CD4-positive, alpha-beta T cell treated with Interleukin-15 for 4 hours (primary cell): ENCODE measurements around the gene RIPPLY3.
A peak's percentile ranks its signal among the peaks of the same experiment; 100 is the strongest.
"Not testable (repeated sequence)": the region's sequence is repeated elsewhere in the genome, so short reads cannot be mapped to it uniquely, and the experiment has no call there.

ENCODE experiments used
- DNase-seq: peaks from one replicate; pipeline ENCODE4 v3.0.0-alpha.2; 2020; ENCODE audit warnings: low spot score

RIPPLY3 gene

DNA sequence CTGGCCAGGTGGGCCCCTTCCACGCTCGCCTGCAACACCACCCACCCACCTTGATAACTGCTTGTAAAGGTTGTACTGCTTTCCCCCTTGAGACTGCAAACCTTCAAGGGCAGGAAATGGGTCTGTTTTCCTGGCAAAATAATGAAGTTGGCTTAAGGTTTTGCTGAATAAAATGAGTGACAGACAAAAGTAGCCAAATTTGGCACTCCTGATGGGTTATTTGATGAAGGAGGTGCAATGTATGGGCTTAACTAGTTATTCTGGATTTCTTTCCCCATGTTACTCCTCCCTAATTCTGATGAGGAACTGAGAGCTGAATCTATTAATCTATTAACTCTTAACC, 25.5 kb upstream of the RIPPLY3 start:
- DNase-seq: no peak

- DNase-seq: no peak
Observed at GRCh38 chr21:36981977-36982700, 24.4 kb upstream of the RIPPLY3 start.

- peak; percentile 25 for DNase-seq
Observed at GRCh38 chr21:36985751-36986594, 20.5 kb upstream of the RIPPLY3 start.

DNA sequence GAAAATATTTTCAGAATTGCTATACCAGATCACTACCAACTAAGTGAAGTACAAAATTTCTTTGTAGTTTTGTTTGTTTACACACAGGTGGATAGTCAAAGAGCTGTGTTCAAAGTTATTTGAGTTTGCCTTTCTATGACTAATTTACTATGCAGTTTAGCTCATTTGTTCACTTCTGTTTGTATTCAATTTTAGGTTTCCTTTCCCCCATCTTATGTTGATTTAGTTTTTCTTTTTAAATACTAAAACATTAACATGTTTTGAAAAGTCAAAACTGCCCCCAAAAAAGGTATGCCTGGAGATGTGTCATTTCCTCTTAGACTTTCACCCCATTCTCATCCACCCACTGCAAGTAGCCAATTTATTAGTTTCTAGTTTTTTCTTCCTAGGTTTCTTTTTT, 18.7 kb upstream of the RIPPLY3 start:
- DNase-seq: no peak

- no peak for DNase-seq
Observed at GRCh38 chr21:36988536-36988935, 18.0 kb upstream of the RIPPLY3 start.

DNA sequence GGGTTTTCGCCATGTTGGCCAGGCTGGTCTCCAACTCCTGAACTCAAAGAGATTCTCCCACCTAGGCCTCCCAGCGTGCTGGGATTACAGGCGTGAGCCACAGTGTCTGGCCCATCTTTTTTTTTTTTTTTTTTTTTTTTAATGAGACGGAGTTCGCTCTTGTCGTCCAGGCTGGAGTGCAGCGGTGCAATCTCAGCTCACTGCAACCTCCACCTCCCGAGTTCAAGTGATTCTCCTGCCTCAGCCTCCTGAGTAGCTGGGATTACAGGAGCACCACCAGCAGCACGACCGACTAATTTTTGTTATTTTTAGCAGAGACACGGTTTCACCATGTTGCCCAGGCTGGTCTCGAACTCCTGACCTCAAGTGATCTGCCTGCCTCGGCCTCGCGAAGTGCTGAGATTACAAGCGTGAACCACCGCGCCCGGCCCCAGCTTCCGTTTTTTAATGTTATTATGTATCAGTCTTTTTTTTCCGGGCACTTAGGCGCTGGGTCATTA, 17.3 kb upstream of the RIPPLY3 start:
- not testable (repeated sequence) for DNase-seq

GRCh38 chr21:36989699-36990507, 16.6 kb upstream of the RIPPLY3 start:
- peak; percentile 86 for DNase-seq

GRCh38 chr21:36990508-36991205, 15.8 kb upstream of the RIPPLY3 start:
- no peak for DNase-seq

DNA sequence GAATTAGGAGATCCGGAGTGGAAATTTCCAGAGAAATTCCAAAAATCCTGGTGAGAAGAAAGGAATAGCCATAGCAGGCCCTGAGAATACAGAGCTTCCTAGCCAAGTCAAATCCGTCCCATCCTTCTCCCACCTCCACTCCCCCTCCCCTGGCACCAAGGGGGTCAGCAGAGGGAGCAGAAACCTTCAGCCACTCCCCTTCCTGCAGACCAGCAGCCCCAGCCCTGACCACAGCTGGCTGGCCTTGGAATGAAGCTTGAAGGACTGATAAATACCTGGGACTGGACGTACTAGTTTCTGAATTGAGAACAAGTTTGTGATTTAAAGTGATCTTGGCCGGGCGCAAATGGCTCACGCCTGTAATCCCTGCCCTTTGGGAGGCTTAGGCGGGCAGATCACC, 13.8 kb upstream of the RIPPLY3 start:
- DNase-seq: no peak

DNA sequence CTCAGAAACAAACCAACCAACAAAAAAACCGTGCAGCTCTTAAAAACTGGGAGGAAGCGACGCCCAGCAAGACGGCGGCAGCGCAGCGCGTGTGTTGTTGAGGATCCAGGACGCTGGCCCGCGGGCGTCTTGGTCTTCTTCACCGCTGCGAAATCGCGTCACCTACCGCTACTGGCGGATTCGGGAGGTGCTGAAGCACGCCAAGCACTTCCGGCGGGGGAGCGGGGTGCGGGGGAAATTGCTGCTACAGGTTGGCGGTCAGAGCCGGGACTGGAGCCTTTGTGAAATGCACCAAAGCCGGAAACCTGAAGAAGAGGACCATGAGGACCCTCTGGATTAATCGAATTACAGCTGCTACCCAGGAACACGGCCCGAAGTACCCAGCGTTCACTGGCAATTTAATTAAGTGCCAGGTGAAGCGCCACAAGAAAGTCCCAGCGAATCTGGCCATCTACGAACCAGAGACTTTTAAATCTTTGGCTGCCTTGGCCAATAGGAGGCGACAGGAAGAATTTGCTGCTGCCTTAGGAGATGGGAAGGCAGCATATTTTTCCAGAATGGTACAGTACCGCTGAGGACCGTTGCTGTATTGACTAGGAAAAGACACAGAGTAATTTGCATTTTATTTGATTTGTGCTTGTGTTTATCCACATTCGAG, 11.9 kb upstream of the RIPPLY3 start:
- DNase-seq: peak; percentile 13

GRCh38 chr21:36995285-36995684, 11.2 kb upstream of the RIPPLY3 start:
- not testable (repeated sequence) for DNase-seq

DNA sequence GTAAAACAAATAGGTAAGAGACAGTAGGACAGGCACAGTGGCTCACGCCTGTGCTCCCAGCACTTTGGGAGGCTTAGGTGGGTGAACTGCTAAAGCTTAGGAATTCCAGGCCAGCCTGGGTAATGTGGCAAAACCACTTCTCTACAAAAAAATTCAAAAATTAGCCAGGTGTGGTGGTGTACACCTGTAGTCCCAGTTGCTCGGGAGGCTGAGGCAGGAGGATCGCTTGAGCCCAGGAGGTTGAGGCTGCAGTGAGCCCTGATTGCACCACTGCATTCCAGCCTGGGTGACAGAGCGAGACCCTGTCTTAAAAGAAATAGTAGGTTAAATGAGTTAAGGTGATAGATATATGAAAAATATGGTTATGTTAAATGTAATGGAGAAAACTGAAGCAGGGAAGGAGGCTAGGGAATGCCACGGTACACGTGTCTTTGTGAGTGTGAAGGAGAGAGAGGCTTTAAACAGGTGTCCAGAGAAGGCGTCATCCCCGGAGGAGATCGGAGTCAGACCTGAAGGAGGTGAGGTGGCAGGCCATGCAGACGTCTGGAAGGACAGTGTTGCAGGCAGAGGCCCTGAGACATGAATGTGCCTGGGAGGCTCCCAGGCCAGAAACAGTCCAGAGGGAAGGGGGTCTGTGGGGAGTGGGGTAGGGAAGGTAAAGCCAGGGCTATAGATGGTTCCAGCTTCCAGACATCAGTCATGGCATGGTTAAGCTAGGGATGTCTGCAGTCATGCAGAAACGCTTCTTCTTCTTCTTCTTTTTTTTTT, 7.2 kb upstream of the RIPPLY3 start:
- no peak for DNase-seq

GRCh38 chr21:37000381-37000780, 6.1 kb upstream of the RIPPLY3 start:
- DNase-seq: no peak

- no peak for DNase-seq
Observed at GRCh38 chr21:37001441-37001840, 5.1 kb upstream of the RIPPLY3 start.

- DNase-seq: not testable (repeated sequence)
Observed at GRCh38 chr21:37002851-37003250, 3.7 kb upstream of the RIPPLY3 start.

GRCh38 chr21:37003917-37004316, 2.6 kb upstream of the RIPPLY3 start:
- DNase-seq: not testable (repeated sequence)

- DNase-seq: no peak
Observed at GRCh38 chr21:37005548-37006485, 685 bp upstream of the RIPPLY3 start.

DNA sequence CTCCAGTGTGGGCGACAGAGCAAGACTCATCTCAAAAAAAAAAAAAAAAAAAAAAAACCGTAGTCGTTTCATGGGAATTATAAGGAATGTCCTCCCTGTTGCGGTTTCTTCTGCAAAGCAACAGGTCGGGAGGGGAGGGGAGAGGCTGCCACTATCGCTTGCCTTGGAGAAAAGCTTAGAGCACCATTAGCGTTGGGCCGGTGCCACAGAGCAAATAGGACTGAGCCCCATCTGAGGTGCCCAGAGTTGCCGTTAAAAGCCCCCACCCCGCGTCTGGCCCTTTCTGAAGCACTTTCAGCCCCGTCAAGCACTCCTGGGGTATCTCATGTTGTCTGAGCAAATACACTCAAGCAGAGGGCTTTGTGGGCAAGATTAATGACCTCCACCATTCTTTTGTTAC, 2.2 kb downstream of the RIPPLY3 start:
- DNase-seq: no peak

DNA sequence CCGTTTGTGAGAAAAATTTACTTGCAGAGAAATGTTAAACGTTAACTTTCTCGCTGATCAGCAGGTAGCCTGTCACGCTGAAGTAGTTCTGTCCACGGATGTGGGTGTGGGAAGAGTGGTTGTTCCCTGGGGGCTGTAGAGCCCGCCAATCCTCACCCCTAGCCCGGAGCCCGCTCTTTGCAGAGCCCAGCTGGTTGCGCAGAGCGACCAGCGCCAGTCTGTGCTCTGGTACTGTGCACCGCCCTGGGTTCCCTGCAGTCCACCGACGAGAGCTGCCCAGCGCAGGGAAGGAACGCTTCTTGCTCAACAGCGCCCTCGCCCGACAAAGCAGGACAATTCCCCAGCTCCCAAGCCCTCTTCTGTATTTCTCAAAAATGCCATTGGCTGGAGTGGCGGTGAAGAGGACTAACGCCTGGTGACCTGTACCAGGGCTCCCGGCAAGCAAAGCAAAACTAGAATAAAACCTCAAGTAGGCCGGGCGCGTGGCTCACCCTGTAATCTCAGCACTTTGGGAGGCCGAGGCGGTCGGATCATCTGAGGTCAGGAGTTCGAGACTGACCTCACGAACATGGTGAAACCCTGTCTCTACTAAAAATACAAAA, 3.3 kb downstream of the RIPPLY3 start:
- peak; percentile 73 for DNase-seq
